ENCODE data around the gene SIGLECL1.

Gene SIGLECL1

DNA sequence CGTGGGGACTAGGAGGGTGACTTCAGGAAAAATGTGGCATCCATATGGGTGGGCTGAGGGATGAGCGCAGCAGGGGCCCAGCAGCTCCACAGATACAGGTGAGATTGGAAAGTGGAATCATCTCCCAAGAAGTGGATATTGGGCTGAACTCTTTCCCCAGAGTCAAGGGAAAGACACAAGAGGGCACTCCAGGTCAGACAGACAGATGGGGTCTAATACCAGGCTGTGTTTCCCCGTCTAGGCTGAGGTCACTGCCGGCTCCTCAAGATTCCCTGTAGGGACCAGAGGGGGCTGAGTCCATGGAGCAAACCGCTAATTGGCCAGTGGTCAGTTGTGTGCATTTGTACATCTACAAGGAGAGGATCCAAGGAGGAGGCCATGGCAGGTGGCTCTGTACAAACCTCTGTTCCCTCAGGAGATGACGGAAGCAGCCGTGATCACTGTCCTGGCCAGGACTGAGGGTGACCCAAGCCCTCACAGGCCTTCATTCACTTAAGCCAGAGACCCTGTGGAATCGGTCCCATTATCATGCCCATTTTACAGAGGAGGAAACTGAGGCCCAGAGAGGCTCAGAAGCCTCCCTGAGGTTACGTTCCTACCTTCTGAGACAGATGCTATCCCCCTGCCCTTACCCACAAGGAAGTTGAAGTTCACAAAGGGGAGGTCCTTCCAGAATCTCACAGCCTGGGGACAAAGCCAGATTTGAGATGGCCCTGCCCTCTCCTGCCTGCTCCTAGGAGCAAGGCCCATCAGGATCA is 45.6 kb downstream of the SIGLECL1 start:
- no peak for DNase-seq

DNA sequence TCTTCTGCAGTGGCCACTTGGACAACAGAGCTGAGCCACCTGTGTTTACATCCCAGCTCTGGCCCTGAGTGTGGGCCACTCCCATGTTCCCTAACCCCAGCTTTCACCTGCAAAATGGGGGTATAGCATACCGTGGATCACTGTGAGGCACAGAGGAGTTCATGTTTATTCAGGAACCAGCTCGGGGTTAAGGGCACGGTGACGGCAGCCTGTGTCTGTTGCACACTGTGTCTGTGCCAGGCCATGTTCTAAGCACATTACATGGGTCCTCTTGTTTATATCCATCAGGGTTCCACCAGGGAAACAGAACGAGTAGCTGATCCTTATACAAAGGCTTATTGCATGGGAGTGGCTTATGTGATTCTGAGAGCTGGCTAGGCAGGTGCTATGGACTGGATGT is 46.5 kb downstream of the SIGLECL1 start:
- DNase-seq: no peak

DNA sequence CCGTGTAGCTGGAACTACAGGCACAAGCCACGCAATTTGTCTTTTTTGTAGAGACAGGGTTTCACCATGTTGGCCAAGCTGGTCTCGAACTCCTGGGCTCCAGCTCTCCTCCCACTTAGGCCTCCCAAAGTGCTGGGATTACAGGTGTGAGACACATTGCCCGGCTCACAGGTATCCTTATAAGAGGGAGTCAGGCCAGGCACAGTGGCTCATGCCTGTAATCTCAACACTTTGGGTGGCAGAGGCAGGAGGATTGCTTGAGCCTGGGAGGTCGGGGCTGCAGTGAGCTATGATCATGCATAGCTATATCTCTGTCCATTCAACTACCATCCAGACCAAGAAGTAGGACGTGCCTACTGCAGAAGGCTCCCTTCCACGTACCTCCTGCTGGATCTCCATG is 50.4 kb downstream of the SIGLECL1 start:
- DNase-seq: no peak

DNA sequence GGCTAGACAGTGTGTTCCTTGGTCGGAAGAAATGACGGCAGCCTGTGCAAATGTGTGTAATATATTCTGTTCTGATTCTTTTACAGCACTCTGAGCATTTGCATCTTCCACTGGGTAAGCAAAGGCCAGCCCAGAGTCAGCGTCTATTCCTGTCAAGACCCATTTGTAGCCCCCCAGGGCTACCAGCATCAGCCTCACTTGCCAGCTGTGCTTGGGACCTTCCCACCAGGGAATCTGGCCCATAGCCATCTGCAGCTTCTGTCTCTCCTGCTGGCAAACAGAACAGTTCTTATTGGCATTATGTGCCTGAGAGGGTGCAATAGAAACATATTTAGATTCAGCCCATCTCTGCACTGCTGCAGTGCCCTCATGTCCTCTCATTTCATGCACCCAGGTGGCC is 54.6 kb downstream of the SIGLECL1 start:
- no peak for DNase-seq

DNA sequence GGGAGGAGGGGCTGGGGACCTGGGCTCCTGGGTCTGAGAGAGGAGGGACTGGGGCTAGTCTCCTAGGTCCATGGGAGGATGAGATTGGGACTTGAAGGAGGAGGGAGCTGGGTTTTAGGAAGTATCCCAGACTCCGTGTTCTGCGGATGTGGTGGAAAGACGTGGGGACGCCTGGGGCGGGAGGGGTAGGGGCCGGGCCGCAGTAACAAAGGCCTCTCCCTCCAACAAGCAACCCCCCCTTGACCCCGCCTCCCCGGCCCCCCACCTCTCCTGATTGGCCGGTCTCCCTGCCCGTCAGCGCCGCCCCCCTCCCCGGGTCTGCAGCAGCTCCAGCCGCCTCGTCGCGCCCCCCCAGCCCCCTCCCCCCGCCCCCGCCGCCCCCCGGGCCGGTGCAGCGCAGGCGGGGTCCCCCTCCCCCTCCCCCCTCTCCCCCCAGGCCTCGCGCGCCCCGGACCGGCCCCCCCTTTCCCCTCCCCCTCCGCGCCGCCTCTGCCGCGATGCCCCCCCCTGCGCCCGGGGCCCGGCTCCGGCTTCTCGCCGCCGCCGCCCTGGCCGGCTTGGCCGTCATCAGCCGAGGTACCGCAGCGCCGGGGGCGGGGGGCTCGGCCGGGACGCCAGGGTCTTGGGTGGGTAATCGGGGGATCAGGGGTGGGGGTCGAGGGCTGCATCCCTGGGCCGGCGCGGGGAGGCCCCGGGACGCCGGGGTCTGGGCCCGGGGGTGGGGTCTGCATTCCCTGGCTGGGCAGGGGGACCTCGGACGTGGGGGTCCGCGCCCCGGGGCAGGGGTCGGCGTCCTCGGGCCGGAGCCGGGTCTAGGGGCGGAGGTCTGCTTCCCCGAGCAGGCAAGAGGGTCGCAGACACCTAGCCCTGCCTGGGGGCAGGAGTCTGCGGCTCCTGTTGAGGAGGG is 60.7 kb downstream of the SIGLECL1 start, which contains the start of gene IGLON5:
Gene IGLON5, plus strand, starts transcription at position 294 of the 907 bp plus-strand sequence. Its CDS starts 204 bp downstream, at position 498.
- no peak for DNase-seq

GRCh38 chr19:51316688-51317087 is 65.8 kb downstream of the SIGLECL1 start:
- DNase-seq: no peak

DNA sequence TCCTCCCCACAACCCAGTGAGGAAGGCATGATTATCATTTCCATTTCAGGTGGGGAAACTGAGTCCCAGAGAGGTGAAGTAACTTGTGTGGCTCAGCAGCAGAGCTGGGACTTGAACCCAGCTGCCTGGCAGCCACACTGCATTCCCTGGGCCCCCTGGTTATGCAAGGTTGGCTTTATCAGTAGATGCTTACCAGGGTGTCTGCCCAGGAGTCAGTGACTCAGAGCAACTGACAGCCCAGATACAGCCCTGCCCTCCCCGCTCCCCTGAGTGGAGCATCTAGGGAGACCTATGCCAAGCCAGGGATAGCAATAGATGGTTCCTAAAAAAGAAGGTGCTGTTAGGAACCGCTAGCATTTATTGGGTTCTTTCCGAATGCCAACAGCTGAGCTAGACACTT is 66.5 kb downstream of the SIGLECL1 start:
- no peak for DNase-seq

DNA sequence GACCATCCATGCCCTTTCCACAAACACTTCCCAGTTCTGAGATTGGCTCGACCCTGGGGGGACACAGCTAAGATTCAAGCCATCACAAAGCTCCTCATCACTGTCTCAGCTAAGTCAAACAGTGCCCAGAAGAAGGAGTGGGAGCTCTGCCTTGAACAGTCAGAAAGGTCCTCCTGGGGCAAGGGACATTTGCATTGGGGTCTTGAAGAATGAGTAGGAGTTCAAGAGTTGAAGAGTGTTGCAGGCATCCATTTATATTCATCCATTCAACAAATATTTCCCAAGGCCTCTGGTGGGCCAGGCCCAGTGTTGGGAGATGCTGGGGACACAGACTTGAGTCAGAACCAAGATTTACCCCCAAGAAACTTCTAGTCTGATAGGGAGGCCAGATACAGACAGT is 67.1 kb downstream of the SIGLECL1 start:
- no peak for DNase-seq
